Keratinocyte (primary cell): ENCODE measurements around the gene HHATL.

ENCODE experiments used
- CTCF ChIP-seq, 3 experiments: IDR thresholded peaks in 1 of 3; conservative IDR thresholded peaks in 1 of 3; optimal IDR thresholded peaks in 1 of 3; 2 replicates in 2 of 3; 3 replicates in 1 of 3; pipeline versions ENCODE3 to v1.5.1; 2011; ENCODE audit warnings: low read length in 3 of 3, mild to moderate bottlenecking in 3 of 3, moderate library complexity in 2 of 3, control low read depth in 1 of 3, inconsistent platforms in 1 of 3; ENCODE audit not compliant: insufficient read depth in 2 of 3; ENCODE audit errors: extremely low read depth in 1 of 3
- EZH2 ChIP-seq: IDR thresholded peaks from one replicate; pipeline ENCODE4 v1.6.1; 2012; ENCODE audit warnings: inconsistent platforms, mild to moderate bottlenecking, low read length, moderate library complexity

DNA sequence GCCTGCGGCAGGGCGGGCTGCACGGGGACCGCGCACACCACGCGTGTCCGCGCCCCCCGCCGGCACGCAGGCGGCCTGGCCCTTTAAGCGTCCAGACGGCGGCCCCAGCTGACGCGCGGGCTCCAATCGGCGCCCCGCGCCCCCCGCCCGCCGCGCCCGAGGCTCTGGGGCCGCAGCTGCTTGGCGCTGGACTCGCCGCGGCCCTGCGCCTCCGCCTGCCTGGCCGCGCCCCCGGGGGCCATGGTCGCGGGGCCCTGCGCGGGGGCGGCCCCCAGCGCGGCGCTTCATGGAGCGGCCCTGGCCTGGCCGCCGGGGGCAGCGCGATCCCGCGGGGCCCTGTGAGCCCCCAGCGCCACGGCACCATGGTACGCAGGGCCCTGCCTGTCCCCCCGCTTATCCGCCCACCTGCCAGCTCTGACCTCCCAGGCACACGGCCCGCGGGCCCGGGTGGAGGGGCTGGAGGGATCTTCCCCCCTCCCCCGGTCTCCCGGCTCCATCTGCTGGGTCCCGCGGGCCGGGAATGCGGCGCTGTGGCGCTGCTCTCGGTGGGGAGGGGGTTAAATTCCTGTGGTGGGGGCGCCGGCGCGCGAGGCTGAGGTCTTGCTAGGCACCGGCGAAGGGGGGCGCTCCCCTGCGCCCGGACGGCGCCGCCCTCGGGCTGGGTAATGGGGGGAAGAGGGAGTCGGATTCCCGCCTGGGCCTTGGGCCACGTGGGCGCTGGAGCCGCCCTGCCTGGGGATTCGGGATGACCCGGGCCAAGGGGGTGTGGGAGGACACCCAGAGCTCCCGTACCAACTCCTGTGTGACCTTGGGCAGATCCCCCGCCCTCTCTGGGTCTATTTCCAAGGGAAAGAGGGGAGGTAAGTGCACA, 48.0 kb downstream of the HHATL start:
- TF ChIP-seq CTCF (optimal IDR thresholded peaks at IDR 0.05 in 1 of 3, IDR thresholded peaks at IDR 0.05 in 1 of 3, conservative IDR thresholded peaks at IDR 0.05 in 1 of 3; ENCODE audit: extremely low read depth in 1 of 3, insufficient read depth in 2 of 3, low read length in 3 of 3) (no peak), EZH2 (no peak)
